SK-N-MC (cell line): ENCODE data around the gene MINDY4.

ENCODE experiments used
- EZH2 ChIP-seq: fragments of 200-600 bp; sonication (generic); IDR thresholded peaks from one replicate; pipeline ENCODE4 v1.6.1; 2017; ENCODE audit warnings: antibody characterized with exemption
- FOXP2 ChIP-seq: optimal IDR thresholded peaks from 2 replicates; pipeline ENCODE3; 2011; ENCODE audit warnings: mild to moderate bottlenecking, moderate library complexity; ENCODE audit not compliant: insufficient read depth; ENCODE audit errors: extremely low read length, control extremely low read depth
- POLR2AphosphoS5 ChIP-seq: IDR thresholded peaks from 2 replicates; pipeline ENCODE4 v1.6.1; 2012; ENCODE audit warnings: mild to moderate bottlenecking, low read depth, low read length, borderline replicate concordance

DNA sequence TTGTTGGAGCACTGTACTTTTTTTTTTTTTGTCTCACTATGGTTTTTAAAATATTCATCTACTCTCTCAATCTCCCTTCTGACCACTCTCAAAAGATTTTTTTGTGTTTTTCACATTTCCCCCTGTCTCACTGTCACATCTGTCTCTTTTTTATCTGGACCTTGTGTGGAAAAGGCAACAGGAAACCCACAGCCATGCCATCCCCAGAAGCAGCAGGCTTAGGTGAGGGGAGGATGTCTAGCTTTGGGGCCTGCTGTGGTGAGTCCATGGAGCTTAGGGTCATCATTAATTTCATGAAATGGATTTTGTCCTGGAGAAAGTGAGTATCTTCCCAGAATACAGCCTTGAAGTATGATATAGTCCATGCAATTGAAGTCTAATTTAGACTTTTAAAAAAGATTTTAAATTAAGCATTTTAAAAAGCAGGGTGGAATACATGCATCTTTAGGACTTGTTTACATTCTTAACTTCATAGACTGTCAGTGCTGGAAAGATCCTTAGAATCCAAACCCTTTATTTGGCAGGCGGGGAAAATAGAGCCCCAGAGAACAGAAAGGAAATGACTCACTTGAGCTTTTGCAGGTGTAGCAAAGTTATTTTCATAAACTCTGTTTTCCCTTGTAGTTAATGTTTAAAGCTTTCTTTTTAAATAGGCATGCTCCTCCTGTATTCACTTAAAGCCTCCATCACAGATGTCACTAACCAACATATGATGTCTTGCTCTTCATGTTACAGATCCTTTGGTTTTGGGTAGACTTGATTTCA, 25.1 kb downstream of the MINDY4 start:
- TF ChIP-seq POLR2AphosphoS5 (no peak), EZH2 (no peak), FOXP2 (no peak)
